HG03135 (cell line): ENCODE results near the gene PUS1.

Source experiments
- ATAC-seq: cut with Tn5 transposase; IDR thresholded peaks from one replicate; pipeline ENCODE4 v1.9.1; 2021; ENCODE audit warnings: mild to moderate bottlenecking, moderate library complexity; ENCODE audit not compliant: unreplicated experiment

PUS1 gene

DNA sequence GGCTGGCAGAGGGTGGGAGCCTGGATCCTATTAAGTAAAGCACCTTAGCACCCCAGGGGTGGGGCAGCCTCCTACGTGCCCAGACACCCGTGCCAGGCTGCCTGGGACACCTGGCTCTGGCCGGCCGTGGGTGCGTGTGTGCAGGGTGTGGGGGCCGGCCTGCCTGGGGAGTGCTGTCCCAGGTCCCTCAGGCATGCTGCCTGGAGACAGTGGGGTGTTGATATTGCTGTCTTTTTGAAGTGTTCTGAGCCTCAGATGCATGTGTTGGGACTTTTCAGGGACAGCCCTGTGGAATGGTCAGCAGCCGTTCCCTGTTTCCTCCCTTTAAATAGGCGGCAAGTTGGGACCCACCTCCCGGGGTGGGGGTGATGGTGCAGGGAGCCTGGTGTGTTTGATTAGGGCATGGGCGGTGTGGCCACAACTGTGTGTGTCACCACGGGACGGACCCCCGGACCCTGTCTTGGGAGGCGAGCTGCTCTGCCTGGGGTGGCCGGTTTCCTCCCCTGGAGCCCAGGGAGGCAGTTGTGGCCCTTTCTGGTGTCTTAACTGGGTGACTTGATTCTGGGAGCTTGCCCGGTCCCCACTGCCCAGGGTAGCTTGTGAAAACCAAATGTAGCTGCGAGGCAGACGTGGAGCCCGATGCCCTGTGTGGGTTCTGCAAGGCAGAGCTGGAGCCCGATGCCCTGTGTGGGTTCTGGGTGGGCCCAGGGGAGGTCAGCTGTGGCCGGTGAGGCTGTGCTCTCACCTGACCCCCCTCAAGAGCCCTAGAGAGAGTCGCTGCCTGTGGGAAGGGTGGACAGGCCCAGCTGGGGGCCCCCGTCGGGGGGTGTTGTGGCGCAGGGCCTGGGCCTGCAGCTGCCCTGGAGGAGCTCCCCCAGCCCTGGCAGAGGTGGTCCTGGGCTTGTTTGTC is 26.5 kb upstream of the PUS1 start:
- no peak for ATAC-seq

DNA sequence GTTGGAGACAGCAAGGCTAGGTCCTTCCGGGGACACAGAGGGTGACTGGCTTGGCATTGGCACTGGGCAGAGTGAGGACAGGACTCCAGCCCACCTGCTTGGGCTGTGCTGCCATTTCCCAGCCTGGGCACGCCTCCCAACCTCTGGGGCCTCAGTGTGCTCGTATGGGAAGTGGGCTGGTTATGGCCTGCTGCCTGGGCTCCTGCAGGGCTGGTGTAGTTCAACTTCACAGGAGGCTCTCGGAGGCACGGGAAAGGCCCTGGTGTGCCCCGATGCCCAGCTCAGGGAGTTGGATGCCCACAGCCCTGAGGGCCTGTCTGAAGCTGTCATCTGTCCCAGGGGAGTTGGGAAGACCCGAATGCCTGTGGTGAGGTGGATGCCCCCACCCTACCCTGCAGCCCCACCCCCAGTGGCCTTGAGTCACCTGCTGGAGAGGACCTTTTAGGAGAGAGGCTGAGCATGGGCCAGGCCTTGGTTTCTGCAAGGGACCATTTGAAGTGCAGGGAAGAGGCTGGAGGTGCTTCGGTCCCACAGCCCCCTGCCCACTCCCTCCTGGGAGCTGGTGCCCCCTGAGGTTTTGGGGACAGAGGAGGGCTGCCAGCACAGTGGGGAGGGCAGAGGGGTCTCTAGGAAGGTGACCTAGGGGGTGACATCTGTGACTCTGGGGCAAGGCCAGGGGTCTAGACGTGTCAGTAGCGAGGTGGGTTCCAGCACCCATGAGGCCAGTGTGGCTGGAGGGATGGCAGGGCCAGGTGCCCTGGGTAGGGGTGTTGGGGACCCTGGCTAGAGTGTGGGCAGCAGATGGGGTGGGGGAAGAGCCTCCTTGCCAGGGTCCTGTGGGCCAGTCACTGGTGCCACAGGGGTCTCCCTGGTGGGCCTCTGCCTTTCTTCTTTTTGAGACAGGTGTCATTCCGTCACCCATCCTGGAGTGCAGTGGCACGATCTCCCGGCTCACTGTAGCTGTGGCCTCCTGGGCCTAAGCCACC is 25.5 kb upstream of the PUS1 start:
- ATAC-seq, result no peak

DNA sequence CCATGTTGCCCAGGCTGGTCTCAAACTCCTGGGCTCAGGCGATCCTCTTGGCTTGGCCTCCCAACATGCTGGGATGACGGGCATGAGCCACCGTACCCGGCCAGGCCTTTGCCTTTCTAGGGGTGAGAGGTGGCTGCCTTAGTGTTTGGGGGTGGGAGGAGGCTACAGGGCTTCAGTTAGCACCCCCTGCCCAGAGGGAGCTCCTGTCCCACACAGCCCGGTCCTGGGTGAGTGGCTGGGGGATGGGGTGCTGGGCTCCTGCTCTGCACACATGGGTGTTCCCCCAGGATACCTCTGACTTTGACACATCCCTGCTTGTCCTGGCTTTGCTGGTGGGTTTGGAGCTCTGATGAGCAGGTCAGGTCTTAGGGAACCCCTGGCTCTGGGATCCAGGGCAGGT is 24.7 kb upstream of the PUS1 start:
- ATAC-seq, result no peak

DNA sequence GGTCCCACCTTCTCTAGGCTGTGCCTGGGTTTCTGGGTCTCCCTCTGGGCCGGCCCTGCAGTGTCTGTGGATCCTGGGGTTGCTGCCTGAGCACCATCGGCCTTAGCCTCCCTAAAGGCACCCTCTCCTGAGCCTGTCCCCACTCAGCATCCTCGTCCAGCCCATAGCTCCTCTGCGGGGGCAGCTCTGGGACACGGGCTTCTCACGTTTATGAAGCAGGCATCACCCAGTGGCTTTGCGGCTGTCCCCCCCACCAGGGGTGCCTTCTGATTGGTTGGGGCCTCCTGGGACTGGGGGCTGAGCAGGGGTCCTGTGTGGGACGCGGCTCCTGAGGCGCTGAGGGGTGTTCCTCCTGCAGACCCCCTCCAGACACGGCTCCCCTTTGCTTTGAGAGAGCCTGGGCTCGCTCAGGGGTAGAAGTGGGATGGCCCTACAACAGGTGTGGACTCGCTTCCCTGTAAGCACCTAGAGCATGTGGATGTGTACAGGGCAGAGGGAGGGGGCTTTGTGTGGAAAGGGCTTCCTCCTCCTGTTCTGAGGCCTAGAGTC is 23.9 kb upstream of the PUS1 start:
- no peak for ATAC-seq

DNA sequence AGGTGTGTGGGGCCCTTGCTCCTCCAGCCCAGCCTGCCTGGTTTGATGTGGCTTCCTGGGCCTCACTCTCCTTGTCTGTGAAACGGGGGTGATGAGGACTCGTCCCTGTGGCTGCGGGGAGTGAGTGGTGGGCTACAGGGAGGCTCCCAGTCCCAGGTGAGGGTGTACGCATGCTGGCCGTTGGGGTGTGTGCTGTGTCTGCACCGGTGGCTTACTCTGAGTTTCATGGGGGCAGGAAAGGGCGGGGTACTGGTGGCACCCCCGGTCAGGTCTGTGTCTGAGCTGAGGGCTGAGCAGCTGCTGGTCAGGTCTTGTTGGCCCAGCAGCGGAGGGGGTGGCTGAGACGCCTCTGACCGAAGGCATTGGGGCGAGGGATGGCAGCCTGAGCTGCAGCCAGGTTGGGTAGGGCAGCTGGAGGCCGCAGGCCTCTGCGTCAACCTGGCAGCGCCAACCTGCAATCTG is 23.4 kb upstream of the PUS1 start:
- no peak for ATAC-seq

DNA sequence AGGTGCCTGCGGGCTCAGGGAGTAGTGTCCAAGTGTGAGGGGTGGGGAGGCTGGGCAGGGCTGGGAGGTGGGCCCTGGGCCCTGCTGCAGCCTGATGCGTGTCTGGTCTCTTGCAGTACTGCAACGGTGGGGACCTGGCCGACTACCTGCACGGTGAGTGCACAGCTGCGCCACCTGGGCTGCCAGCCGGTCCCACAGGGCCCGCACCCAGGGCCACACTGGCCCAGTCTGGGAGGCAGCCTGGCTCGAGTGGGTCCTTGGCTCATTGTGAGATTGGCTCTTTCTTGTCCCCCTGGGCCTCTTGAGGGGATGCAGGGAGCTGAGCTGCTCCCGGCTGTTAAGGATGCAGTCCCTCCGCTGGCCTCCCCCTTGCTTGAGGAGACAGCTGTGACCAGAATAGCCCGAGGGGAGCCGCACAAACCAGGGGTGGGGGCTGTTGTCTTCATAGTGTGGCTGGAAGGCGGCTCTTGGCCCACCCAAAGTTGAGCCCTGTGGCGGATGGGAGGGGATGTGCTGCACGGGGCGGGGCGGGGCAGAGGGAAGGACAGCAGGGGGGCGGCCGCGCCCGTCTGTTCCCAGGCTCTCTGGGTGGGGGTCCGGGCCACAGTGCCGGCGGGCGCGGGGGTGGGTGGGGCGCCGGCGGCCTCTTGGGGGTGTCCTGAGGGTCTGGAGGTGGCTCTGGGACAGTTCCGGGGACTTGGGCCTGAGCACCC is 21.5 kb upstream of the PUS1 start:
- ATAC-seq, result no peak

DNA sequence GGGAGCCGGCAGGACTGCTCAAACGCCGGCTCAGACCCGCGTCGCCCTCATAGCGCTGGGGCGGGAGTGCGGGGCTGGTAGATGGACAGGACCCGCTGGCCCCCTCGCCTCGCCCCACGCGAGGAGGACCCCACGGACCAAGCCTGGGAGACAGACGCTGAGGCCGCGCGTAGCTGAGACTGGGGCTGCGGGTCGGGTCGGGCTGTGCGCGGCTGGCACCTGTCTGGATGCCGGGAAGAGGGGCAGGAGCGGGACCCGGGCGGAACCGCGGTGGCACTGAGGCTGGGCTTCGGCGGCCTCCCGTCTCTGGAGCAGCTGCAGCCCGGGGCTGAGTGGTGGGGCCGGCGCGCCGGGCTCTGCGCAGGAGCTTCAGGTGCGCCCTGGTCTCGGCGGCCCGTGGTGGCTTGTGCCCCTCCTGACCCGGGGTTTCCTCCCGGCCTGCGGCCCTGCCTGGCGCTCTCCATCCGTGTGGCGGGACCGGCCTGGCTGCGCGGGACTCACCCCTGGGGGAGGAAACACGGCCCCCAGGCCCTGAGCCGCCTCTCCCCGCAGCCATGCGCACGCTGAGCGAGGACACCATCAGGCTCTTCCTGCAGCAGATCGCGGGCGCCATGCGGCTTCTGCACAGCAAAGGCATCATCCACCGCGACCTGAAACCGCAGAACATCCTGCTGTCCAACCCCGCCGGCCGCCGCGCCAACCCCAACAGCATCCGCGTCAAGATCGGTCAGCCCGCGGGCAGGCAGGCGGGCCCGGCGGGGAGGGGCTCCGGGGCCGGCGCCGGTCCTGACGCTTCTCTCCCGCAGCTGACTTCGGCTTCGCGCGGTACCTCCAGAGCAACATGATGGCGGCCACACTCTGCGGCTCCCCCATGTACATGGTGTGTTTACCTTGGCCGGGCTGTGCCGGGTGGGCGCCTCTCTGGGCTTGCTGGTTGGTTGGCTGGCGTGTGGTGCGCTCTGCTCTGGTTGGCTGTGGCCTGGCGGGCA is 20.7 kb upstream of the PUS1 start:
- no peak for ATAC-seq

DNA sequence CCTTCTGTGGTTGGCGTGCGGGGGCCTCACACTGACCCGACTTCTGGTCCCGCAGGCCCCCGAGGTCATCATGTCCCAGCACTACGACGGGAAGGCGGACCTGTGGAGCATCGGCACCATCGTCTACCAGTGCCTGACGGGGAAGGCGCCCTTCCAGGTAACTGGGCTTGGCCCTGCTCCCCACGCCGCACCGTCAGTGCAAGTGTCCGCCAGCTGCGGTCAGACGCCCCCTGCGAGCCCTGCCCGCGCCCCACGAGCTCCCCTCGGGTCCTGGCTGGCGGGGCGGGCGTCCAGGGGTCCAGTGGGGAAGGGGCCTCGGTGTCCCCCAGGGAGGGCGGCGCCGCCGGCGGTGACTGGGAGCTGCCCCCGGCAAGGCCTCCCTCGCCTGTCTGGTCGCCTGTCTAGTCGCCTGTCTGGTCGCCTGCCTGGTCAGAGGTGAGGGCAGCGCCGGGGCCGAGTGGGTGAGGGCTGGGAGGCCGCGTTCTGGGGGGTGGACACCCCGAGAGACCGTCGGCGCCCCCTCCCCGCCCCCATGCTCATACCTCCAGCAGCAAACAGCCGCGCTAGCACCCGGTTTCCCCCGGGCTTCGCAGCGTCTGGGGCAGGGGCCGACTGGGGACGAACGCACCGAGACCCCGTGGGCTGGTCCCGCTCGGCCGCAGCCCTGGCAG is 19.9 kb upstream of the PUS1 start:
- no peak for ATAC-seq

DNA sequence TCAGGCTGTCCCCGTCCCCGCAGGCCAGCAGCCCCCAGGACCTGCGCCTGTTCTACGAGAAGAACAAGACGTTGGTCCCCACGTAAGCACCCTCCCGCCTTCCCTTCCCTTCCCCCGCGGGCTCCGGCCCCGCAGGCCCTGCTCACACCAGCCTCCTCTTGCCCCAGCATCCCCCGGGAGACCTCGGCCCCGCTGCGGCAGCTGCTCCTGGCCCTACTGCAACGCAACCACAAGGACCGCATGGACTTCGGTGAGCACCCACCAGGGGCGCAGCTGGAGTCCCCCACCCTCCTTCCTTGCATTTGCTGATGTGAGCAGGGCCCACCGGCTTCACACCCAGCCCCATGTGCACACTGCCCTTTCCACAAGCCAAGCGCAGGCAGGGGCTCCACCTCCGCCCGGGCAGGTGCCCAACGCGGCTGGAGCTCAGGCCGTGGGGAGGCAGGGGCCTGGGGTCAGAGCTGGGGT is 19.3 kb upstream of the PUS1 start:
- ATAC-seq, result no peak

DNA sequence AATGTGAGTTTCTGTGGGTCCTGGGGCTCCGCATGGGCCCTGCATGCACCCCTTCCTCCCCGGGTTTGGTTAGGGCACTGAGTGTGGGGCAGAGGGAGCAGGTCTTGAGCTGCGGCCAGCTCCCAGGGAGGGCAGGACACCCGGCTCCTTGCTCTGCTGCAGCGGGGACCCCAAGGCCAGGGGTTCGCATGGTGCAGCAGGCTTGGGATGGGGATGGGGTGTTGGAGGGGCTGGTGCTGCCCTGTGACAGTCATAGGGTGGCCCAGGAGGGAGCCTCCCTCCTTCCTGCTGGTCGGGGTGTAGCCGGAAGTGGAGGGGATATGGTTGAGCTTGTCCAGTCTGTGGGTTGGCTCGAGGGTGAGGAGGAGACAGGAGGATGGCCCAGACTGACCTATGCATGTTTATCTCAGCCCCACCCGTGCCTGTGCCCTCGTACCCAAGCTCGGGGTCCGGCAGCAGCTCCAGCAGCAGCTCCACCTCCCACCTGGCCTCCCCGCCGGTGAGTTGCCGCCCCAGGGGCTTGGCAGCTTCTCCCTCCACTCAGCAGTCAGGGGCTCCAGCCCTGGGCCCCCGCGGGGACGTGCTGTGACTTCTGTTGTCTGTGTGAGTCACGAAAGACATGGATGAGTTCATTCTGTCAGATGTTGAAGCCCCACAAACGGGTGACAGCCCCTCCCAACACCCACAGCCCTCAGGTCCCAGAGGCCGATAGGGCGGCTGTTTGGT is 18.6 kb upstream of the PUS1 start:
- no peak for ATAC-seq

DNA sequence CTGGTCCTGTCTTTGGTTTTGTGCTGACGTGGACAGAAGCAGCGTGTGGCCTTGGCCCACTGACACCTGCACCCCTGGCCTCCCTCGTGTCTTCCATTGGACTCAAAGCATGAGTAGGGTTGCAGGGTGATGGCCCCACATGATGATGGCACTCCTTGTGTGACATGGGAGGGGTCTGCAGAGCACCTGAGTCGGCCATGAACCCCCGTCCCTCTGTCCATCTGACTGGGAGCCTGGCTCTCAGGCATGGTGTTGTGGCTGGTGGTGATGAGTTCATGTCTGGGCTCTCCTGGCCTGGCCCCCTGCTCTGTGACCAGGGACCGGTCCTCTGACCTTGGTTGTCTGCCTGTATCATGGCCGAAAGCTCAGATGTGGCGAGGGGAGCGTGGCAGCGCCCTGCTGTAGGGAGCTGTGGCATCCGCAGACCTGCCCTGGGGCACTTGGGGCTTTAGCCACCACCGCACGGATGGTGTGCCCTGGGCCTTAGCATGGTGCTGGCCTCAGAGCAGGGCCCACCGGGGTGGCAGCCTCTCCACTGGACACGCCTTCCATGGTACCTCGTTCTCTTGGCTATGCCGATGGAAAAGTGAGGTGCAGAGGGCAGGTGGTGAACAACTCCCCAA is 17.9 kb upstream of the PUS1 start:
- no peak for ATAC-seq

DNA sequence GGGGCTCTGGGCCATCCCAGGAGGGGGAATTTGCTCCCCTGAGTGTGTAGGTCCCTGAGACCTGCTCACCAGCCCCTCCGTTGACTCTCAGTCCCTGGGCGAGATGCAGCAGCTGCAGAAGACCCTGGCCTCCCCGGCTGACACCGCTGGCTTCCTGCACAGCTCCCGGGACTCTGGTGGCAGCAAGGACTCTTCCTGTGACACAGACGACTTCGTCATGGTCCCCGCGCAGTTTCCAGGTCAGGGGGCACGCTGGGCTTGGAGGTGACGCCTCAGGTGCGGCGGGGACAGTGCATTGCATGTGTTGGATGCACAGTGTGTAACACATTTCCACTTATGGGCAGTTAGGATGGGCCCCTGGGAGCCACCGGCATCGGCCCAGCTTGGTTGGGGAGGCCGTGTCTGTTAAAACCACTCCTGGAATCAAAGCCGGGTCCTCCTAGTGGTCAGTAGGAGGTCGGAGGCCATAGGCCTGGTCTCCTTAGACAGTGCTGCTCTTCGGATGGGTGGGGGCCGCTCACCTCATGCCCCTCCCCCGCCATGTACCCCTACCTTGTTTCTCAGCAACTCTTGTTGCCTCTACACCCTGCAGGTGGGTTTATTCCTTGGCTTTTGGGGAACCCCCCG is 17.1 kb upstream of the PUS1 start:
- no peak for ATAC-seq

DNA sequence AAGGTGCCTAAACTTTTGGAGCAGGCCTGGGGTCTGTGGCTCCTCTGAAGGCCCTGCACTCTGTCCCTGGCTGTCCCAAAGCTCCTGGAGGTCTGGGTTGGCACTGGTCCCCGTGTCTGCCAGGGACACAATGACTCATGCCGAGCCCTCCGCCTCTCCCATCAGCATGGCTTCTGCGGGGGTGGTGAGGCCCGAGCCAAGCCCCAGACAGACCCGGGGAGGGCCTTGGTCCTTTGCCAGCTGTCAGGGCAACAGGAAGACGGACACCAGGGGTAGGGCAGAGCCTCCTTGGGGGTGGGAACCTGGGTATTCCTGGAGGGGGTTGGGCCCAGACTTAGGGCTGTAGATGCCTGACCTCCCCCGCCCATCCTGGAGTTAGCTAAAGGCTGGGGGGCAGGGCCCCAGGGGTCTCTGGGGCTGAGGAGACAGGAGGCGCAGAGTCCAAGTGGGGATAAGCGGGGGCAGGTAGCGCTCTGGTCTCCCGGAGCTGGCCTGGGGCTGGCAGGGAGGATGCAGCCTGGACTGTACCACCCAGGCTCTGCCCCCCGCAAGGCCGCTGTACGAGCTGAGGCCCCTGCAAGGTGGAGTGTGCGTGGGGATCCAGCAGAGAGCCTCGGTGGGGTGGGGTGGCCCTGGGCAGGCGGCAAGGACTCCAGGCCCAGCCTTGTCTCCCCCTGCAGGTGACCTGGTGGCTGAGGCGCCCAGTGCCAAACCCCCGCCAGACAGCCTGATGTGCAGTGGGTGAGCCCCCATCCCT is 16.4 kb upstream of the PUS1 start:
- ATAC-seq, result no peak

DNA sequence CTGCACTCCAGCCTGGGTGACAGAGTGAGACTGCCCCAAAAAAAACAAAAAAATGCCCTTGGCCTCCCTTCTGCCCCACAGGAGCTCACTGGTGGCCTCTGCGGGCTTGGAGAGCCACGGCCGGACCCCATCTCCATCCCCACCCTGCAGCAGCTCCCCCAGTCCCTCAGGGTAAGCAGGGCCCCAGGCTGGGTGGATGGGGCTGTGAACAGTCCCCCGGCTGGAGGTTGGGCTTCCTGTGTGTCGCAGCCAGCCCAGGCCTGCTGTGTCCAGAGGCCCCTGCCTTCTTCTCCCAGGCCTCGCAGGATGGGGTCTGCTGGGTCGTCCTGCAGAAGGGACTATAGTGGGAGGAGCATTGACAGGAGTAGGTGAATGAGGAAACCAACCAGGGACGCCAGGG is 15.4 kb upstream of the PUS1 start:
- no peak for ATAC-seq

DNA sequence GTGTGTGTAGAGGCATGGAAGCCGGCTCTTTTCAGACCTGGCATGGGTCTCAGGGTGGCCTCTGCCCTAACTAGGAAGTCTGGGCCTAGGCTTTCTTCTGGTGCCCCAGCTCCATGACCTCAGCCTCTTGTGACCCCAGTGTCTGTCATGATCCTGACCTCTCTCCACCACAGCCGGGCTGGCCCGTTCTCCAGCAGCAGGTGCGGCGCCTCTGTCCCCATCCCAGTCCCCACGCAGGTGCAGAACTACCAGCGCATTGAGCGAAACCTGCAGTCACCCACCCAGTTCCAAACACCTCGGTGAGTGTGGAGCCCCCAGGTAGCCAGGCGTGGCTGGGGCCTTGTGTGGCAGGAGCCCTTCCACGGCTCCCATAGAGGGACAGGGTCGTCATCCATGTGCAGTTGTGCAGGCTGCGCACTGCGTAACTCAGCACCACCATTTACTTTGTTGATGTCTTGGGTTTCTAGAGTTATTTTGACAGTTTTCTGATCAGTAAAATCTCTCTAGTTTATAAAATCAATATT is 14.8 kb upstream of the PUS1 start:
- no peak for ATAC-seq

DNA sequence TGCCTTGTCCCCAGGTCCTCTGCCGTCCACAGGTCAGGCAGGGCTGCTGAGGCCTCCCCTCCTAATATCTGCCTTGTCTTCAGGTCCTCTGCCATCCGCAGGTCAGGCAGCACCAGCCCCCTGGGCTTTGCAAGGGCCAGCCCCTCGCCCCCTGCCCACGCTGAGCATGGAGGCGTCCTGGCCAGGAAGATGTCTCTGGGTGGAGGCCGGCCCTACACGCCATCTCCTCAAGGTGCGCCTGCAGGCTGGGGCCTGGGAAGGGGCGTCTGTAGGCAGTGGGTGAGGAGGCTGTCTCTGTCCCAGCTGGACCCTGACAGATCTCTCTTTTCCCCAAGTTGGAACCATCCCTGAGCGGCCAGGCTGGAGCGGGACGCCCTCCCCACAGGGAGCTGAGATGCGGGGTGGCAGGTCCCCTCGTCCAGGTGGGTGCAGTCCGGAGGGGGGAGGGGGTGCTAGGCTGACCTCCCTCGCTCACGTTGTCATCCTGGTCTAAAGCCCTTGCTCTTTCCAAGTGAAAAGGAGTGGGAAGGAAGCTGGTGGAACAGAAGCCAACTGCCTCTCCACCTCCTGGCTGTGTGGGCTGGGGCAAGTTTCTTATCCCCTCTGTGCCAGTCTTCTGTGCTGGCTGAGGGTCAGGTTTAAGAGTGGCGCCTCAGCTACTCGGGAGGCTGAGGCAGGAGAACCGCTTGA is 13.9 kb upstream of the PUS1 start:
- no peak for ATAC-seq
